GM13977 (cell line): ENCODE measurements around the gene NOP9.

Experiments
- DNase-seq: peaks from one replicate; pipeline ENCODE4 v3.0.0; 2012; ENCODE audit warnings: low spot score
- CTCF ChIP-seq: IDR thresholded peaks from 2 replicates; pipeline ENCODE4 v1.5.1; 2012; ENCODE audit warnings: mild to moderate bottlenecking, control low read depth; ENCODE audit not compliant: insufficient read depth; ENCODE audit errors: extremely low read depth, missing control alignments
- in situ Hi-C: fragments of 300-500 bp; cut with MboI; formaldehyde crosslinking; loops from one replicate; pipeline ENCODE4 v1.12.0; 2022; ENCODE audit warnings: low sequenced_read_pairs, low pct_unique_long_range_greater_than_20kb, mixed read lengths, inconsistent platforms; ENCODE audit not compliant: unreplicated experiment

The NOP9 gene

GRCh38 chr14:24337824-24338175, 38.1 kb downstream of the NOP9 start:
- DNase-seq = no peak
- in situ Hi-C loops = loop anchor here (25.0 kb wide), 1 partner anchor 325 kb away; no protein-coding TSS in a partner anchor
- no peak for TF ChIP-seq CTCF

DNA sequence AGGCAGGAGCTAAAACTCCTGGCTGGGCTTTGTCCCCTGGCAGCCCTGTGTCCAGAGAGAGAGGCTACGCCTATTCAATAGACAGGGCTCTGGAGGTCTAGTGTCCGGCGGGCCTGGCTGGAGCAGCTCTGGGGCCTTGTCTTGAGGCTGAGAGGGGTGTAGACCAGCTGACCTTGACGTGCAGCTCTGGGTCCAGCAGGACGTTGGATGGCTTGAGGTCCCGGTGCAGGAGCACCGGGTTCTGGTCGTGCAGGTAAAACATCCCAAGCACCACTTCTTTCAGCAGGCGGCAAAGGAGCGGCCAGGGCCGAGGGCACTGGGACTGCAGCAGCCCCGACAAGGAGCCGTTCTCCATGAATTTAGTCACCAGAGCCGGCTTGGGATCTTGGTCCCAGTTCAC, 39.2 kb downstream of the NOP9 start:
- DNase-seq = no peak
- in situ Hi-C loops = loop anchor here (25.0 kb wide), 1 partner anchor 323 kb away; no protein-coding TSS in a partner anchor
- TF ChIP-seq CTCF = no peak

DNA sequence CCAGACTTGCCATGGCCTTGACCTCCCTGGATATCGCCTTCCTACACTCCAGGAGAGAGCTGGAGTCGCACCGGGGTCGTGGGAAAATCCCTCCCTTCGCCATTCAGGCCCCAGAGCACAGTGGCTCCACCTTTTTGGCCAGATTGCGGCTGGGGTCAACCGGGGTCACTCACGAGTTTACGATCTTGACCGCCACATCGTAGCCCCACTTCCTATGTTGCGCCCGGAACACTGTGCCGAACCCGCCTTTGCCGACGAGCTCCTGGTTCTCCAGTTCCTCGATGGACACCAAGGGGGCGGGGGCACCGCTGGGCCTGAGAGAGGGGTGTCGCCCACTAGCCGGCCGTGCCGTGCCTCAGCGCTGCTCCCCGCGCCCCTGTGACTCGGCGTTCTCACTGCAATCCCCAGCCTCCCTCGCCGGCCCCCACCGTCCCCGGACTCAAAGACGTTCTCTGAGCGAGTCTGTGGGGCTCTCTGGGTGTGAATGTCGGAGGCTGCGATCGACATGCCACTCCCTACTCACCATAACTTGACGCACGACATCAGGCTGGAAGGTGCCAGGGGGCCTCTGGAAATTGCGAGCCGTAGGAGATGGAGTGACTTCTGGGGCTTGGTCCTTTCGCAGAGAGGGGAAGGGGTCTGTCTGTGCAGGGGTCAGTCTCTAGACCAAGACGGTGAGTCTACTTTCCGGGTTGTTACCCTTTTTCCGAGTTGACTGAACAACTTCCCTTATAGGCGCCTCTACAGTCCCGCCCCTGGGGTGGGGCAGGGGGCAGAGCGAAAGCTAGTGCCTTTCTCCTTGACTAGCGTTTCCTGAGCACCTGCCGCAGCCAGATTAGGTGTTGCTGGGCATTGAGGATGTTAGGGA, 39.9 kb downstream of the NOP9 start, which contains the start of gene RIPK3:
TSS of gene RIPK3 (minus strand) at position 708 of the 868 bp plus-strand sequence. CDS start at position 543, 165 bp downstream.
- TF ChIP-seq CTCF = no peak
- DNase-seq = peak; percentile 80
- in situ Hi-C loops = loop anchor here (25.0 kb wide), 1 partner anchor 323 kb away; no protein-coding TSS in a partner anchor

DNA sequence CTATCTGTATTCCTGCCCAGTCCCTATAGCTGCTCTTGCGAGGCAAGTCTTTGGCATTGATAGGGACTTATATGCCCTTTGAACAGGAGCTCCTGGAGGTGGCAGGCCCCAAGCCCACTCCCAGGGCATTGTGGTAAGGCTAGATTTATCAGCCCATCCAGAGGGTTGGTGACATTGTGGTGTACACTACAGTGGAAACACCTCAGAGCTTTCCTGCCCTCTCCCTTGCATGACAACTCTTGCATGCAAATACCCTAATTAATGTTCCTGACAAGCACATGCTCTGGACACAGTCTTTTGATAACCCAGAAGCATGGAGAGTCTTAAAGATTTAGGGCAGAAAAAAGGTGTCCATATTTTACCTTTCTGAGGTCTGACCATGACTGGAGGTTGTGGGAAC, 41.0 kb downstream of the NOP9 start:
- in situ Hi-C loops = loop anchor here (25.0 kb wide), 1 partner anchor 322 kb away; no protein-coding TSS in a partner anchor
- no peak for DNase-seq
- TF ChIP-seq CTCF = no peak

DNA sequence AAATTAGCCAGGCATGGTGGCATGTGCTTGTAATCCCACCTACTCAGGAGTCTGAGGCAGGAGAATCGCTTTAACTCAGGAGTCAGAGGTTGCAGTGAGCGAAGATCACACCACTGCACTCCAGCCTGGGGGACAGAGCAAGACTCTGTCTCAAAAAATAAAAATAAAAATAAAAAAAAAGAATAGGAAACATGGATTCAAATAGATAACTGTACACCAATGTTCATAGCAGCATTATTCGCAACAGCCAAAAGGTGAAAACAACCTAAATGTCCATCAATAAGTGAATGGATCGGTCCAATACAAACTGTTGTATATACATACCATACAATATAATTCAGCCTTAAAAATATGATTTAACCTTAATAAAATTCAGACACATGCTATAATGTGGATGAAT, 43.2 kb downstream of the NOP9 start:
- in situ Hi-C loops = loop anchor here (25.0 kb wide), 1 partner anchor 319 kb away; no protein-coding TSS in a partner anchor
- DNase-seq = no peak
- no peak for TF ChIP-seq CTCF

DNA sequence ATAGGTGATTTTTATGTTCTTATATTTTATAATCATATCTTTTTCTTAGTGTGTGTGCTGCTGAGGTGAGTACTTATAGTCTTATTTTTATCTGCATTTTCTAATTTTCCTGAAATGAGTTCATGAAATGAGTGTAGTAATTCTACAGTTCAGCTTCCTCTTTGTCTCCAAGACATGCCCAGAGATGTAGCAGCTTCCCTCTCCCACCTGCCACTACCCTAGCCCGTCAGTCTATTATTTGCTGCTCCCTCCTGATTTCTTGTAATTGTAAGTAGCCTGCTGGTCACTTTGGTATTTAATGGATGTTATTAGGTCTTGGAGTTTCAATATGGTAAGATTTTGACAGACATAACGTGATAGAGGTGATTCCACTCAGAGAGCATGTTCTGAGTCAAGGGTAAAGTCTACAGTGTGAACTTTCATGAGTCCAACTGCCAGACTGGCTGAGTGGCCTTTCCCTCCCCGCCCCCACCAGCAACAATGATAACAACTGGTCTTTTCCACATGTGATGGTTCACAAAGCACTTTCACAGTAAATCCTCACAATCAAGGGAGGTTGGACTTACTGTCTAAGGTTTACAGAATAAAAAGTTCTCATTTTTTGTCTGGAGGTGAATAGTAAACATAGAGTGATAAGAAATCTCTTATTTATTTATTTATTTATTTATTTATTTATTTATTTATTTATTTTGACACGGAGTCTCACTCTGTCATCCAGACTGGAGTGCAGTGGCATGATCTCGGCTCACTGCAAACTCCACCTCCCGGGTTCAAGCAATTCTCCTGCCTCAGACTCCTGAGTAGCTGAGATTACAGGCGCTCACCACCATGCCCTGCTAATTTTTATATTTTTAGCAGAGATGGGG, 44.4 kb downstream of the NOP9 start:
- no peak for DNase-seq
- no peak for TF ChIP-seq CTCF

More for the DNA sequence above, 44.4 kb downstream of the NOP9 start:
- in situ Hi-C loops = loop anchor here (25.0 kb wide), 1 partner anchor 318 kb away; no protein-coding TSS in a partner anchor
